Measurements from ENCODE around the gene PLPP3.

PLPP3 gene

DNA sequence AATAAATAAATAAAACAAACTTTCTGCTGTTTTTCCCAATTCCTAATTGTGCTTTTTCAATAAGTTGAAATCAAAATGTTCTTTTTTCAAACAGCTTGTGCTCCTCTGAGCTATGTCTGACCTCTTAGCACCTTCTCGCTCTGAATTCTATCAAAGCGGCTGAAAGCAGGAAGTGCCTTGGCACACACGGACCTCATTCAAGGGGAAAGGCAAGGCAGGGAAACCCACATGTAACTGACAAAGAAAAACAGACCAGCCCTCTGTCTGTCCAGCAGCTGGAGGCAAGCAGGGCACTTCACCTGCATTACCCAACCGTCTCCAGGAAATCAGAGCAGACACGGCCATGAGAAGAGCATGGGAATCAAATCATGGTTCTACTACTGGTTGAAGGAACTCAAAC, 56.7 kb downstream of the PLPP3 start:
- no peak overlapping the region for H3K4me3 ChIP-seq (ENCODE audit: low read depth, low read length)
- in situ Hi-C loops (cut with HindIII; ENCODE audit: low sequenced_read_pairs) = no loop called here
- TF ChIP-seq CTCF (IDR thresholded peaks at IDR 0.05; ENCODE audit: low read depth, low read length) = no peak
- no peak for DNase-seq (ENCODE audit: low read depth, low spot score)

DNA sequence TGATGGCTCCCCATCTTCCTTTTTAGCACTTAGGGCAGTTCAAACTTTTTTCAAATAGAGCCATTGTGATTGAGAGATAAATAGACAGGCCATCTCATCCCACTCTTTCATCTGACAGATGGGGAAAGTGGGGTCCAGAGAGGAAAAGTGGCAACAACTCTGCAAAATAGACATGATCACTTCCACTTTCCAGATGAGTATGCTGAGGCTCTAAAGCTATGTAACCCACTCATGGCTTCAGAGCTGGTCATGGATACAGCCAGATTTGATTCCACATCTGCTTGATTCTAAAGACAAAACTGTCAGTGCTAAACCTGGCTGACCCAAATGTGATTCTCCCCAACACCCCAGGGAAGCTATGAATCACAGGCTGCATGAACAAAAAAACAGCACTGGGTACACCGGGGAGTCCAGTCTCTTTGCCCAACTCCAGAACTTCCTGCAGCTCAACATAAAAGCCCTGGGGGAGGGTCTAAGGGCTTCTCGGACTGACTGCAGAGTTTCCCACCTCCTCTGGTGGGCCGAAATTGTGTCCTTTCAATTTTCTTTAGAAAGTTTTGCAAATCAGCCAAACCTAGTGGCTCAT, 59.3 kb downstream of the PLPP3 start:
- H3K4me3 ChIP-seq (ENCODE audit: low read depth, low read length) = no peak overlapping the region
- TF ChIP-seq CTCF (IDR thresholded peaks at IDR 0.05; ENCODE audit: low read depth, low read length) = no peak
- peak; percentile 51 for DNase-seq (ENCODE audit: low read depth, low spot score)
- in situ Hi-C loops (cut with HindIII; ENCODE audit: low sequenced_read_pairs) = no loop called here

DNA sequence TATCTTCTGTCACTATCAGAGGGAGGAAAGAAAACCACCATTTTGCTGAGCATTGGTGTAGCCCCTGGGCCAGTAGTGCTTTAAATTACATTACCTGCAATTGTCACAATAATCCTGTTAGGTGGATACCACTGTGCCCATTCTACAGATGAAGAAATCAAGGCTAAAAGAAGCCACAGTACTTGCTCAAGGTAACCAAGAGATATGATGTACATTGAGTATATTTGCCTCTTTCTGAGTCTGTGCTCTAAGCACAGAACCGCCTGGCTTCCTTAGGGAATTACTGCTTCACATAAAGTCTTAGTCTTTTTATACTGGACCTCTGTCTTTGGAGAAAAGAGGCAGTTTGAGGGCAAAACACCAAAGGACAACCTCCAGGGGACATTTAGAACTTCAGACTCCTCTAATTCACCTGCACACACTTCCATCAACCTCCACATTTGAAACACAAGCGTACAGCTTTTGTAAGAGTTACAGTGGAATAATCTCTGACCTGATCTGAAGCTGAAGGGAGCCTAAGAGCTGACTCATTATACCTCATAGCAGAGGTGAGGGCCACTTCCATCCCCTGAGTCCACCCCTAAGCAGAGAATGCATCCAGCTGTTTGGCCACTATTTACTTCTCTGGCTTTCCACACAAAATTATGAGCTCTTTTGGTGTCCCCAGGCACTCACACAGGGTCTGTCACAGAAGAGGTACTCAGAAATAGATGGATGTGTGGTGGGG, 61.8 kb downstream of the PLPP3 start:
- DNase-seq (ENCODE audit: low read depth, low spot score) = no peak
- TF ChIP-seq CTCF (IDR thresholded peaks at IDR 0.05; ENCODE audit: low read depth, low read length) = no peak
- in situ Hi-C loops (cut with HindIII; ENCODE audit: low sequenced_read_pairs) = no loop called here
- H3K4me3 ChIP-seq (ENCODE audit: low read depth, low read length) = no peak overlapping the region

DNA sequence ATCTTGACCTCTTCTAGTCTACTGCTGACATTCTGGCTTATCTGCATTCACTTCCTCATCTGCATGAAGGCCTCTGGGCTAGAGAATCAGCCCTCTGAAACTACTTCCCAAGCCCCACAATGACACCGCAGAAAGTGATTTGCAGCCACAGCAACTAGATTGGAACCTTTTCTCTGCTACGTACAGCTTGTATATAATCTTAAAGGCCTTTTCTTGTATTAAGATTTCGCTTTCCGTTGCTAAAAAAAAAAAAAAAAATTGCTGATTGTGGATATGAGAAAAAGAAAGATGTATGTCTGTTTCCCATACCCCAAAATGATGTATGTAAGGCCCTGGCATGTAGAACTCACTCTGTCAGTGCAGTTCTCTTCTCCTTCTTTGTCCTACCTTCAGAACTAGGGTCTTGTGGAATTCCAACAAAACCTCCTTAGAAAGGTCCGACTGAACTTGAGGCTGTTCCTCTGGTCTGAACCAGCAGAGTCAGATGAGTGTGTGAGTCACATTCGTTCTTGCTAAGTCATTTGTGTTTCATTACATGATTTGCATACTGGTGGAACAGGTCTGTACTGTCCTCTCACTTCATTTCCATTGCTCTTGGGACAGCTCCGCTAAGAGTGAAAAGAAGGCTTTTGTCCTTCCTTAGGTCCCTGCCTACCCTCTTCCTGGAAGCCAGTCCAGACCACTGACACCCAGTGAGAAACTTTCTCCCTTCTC, 62.7 kb downstream of the PLPP3 start:
- DNase-seq (ENCODE audit: low read depth, low spot score) = peak; percentile 63
- no peak overlapping the region for H3K4me3 ChIP-seq (ENCODE audit: low read depth, low read length)
- TF ChIP-seq CTCF (IDR thresholded peaks at IDR 0.05; ENCODE audit: low read depth, low read length) = no peak
- in situ Hi-C loops (cut with HindIII; ENCODE audit: low sequenced_read_pairs) = no loop called here

GRCh38 chr1:56515898-56516538, 63.3 kb downstream of the PLPP3 start:
- DNase-seq (ENCODE audit: low read depth, low spot score) = no peak
- no peak for TF ChIP-seq CTCF (IDR thresholded peaks at IDR 0.05; ENCODE audit: low read depth, low read length)
- no peak overlapping the region for H3K4me3 ChIP-seq (ENCODE audit: low read depth, low read length)
- in situ Hi-C loops (cut with HindIII; ENCODE audit: low sequenced_read_pairs) = no loop called here

DNA sequence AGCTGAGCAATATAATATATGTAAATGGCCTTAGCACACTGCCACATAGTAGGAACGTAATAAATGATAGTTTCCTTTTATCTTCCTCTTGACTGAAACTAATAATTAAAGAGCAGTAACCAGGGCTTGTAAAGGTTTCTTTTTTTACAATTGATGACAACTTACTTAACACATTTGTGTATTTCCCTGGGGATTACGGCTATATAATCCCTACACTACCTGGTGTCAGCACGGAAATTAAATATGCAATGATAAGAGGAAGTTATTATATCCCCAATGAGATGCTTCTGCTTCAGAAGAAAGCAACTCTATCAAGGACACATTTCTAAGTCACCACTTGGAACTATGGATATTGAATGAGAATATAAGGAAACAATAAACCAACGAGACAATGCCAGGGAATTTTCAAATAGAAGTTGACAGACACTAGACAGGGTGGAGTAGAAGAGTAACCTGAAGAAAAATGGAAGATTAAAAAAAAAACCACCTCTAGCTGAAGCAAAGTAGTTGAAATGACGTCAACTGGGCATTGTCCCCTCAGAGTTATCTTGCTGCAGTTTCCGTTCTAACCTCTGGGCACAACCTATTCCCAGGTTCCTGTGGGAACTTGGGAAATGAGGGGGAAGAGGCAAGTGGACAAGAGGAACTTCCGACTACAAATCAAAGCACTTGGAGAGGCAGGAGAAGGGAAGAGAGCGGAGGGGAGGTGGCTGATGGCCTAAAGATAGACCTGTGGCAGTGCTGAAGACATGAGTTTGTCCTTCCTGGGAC, 66.5 kb downstream of the PLPP3 start:
- in situ Hi-C loops (cut with HindIII; ENCODE audit: low sequenced_read_pairs) = no loop called here
- no peak overlapping the region for H3K4me3 ChIP-seq (ENCODE audit: low read depth, low read length)
- DNase-seq (ENCODE audit: low read depth, low spot score) = no peak
- TF ChIP-seq CTCF (IDR thresholded peaks at IDR 0.05; ENCODE audit: low read depth, low read length) = no peak
